Measurements from ENCODE around the gene TGIF2.
"Not testable (repeated sequence)": the region's sequence is repeated elsewhere in the genome, so short reads cannot be mapped to it uniquely, and the experiment has no call there.

The TGIF2 gene

DNA sequence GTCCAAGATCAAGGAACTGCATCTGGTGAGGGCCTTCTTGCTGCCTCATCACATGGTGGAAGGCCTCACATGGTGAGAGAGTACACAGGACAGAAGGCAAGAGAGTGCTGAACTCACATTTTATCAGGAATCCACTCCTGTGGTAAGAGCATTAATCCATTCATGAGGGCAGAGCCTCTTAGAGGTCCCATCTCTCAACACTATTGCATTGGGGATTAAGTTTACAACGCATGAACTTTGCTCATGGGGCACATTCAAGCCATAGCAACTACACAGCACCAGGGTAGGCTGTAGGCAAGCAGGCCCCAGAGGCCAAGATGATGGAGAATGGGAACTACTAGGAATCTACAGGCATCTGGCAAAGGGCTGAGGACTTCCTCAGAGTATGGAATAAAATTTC lies 10.0 kb upstream of the TGIF2 start:
- DNase-seq (ENCODE audit: insufficient read length, low spot score) (no peak), FAIRE-seq (no peak)
- TF ChIP-seq, protein P1, sequence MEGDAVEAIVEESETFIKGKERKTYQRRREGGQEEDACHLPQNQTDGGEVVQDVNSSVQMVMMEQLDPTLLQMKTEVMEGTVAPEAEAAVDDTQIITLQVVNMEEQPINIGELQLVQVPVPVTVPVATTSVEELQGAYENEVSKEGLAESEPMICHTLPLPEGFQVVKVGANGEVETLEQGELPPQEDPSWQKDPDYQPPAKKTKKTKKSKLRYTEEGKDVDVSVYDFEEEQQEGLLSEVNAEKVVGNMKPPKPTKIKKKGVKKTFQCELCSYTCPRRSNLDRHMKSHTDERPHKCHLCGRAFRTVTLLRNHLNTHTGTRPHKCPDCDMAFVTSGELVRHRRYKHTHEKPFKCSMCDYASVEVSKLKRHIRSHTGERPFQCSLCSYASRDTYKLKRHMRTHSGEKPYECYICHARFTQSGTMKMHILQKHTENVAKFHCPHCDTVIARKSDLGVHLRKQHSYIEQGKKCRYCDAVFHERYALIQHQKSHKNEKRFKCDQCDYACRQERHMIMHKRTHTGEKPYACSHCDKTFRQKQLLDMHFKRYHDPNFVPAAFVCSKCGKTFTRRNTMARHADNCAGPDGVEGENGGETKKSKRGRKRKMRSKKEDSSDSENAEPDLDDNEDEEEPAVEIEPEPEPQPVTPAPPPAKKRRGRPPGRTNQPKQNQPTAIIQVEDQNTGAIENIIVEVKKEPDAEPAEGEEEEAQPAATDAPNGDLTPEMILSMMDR (IDR thresholded peaks at IDR 0.05; ENCODE audit: insufficient read depth, missing control alignments), result no peak

DNA sequence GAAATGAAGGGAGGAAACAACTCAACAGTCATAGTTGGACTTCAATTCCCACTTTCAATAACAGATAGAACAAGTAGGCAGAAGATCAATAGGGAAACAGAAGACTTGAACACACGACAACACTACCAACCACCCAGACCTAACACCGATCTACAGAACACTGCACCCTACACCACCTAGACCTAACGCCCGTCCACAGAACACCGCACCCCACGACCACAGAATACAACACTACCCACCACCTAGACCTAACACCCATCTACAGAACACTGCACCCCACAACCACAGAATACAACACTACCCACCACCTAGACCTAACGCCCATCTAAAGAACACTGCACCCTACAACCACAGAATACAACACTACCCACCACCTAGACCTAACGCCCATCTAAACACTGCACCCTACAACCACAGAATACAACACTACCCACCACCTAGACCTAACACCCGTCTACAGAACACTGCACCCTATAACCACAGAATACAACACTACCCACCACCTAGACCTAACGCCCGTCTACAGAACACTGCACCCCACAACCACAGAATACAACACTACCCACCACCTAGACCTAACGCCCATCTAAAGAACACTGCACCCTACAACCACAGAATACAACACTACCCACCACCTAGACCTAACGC lies 9.2 kb upstream of the TGIF2 start:
- DNase-seq (ENCODE audit: insufficient read length, low spot score); FAIRE-seq: not testable (repeated sequence)

DNA sequence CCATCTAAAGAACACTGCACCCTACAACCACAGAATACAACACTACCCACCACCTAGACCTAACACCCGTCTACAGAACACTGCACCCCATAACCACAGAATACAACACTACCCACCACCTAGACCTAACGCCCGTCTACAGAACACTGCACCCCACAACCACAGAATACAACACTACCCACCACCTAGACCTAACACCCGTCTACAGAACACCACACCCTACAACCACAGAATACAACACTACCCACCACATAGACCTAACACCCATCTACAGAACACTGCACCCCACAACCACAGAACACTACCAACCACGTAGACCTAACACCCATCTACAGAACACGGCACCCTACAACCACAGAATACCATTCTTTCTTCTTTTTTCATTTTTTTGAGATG lies 8.7 kb upstream of the TGIF2 start:
- DNase-seq (ENCODE audit: insufficient read length, low spot score); FAIRE-seq: not testable (repeated sequence)

DNA sequence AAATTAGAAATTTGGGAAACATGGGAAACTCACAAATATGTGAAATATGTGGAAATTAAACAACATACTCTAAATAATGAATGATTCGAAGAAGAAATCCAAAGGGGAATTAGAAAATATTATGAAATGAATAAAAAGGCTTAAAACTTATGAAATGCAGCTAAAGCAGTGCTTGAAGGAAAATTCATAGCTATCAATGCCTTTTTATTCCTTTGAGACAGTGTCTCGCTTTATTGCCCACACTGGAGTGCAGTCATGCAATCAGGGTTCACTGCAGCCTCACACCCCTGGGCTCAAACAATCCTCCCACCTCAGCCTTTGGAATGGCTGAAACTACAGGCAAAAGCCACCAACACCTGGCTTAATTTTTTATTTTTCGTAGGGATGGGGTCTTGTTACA lies 7.9 kb upstream of the TGIF2 start:
- FAIRE-seq, result no peak
- TF ChIP-seq, protein P1 (IDR thresholded peaks at IDR 0.05; ENCODE audit: insufficient read depth, missing control alignments), result no peak

DNA sequence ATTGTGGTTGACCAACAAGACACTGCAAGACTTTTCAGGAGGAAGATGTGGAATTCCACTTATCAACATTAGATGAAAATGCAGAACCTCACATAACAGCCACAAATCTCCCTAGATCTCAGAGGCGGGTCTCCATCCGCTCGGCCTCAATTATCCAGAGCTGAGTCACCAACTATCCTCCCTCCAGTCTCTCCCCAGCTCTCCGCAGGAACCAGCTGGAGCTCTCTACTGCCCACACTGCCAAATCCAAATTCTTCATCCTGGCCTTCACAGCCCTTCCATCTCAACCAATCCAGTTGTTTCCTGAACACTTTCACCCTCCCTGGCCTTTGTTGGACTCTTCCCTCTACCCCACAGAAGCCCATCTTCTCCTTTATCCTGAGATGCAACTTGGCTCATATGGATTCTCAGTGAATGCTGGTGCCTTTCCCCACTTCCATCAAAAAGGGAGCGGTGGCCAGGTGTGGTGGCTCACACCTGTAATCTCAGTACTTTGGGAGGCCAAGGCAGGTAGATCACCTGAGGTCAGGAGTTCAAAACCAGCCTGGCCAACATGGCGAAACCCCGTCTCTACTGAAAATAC lies 3.5 kb upstream of the TGIF2 start:
- TF ChIP-seq, protein P1 (IDR thresholded peaks at IDR 0.05; ENCODE audit: insufficient read depth, missing control alignments), result no peak
- no peak for DNase-seq (ENCODE audit: insufficient read length, low spot score)
- no peak for FAIRE-seq

More for the DNA sequence above, 7.9 kb upstream of the TGIF2 start:
- no peak for DNase-seq (ENCODE audit: insufficient read length, low spot score)

DNA sequence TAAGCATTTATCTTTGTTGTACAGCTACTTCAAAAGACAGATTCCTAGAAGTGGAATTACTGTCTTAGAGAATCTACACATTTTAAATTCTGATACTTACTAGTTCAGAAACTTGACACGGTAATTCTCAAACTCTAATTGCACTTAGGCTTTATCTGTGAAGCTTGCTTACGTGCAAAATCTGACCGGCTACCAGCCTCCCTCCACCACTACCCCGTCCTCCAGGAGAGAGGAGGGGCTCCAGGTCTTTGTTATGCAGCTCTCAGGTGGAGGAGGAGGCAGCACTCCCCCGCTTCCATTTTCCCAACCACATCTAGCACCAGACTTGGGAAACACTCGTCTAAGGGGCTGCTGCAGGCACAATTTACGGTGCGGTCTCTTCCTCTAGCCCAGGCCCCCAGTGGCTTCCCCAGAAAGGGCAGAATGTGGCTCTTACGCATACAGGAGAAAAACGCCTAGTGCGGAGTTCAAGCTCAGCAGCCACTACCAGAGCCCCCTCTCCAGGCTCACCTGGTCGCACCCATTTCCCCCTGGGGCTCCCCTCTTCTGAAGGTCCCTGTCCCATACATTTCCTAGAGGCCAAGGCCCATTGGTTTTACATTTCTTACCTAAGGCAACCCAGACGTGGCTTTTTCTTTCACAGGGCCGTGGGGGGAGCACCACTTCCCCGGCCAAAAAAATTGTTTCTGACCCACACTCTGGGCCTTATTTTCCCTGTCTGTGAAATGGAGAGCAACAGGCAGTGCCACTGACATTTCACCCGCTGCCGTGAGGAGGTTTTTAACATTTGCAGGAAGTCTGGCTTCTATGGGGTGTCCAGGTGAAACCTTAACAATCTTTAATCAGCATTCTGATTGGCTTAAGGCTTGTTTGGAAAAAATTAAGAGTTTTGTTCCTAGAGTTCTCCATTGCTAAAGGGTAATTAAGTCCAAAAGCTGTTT lies 1.6 kb upstream of the TGIF2 start:
- DNase-seq (ENCODE audit: insufficient read length, low spot score), result no peak
- no peak for FAIRE-seq

DNA sequence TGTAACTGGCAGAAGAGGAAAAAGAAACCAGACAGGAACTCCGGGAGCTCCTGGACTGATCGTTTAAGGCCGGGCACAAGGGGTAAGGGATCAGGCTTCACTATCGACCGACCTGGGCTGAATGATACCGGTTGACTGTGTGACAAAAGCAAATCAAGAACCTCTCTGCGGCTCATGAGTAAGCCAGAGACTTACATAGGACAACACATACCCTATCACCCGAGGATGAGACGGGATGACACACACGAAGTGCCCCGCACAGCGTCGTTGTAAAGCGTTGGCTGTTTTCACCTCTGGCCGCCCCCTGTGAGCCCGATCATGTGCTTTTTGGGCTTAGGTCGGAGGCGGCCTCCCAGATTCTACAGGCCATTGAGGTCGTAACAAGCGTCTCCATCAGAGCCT lies 695 bp upstream of the TGIF2 start:
- FAIRE-seq (no peak), DNase-seq (ENCODE audit: insufficient read length, low spot score) (no peak)
- TF ChIP-seq, protein P1 (IDR thresholded peaks at IDR 0.05; ENCODE audit: insufficient read depth, missing control alignments), result no peak

More for the DNA sequence above, 1.6 kb upstream of the TGIF2 start:
- TF ChIP-seq, protein P1 (IDR thresholded peaks at IDR 0.05; ENCODE audit: insufficient read depth, missing control alignments), result no peak

Data from D721Med (cell line).